Neural progenitor cell (in vitro differentiated cells): ENCODE results near the gene CAMSAP3. TPM values are rescaled to one million over a fixed set of nuclear protein-coding genes. Genes with fewer than 3 reads are reported as not detected.

ENCODE experiments used
- DNase-seq: peaks from one replicate; pipeline ENCODE4 v3.0.0-alpha.2; 2016; ENCODE audit warnings: low spot score
- H2AFZ ChIP-seq: fragments of 200-600 bp; sonication (generic); replicated peaks from 2 replicates; pipeline ENCODE4 v1.6.1; 2016; ENCODE audit warnings: antibody characterized with exemption
- H3F3A ChIP-seq: fragments of 200-600 bp; sonication (generic); 2 replicates; pipeline ENCODE4 v1.6.1; 2016; ENCODE audit warnings: antibody characterized with exemption, low read depth
- H3K27ac ChIP-seq: fragments of 200-600 bp; sonication (generic); 2 replicates; pipeline ENCODE4 v1.5.1; 2016; ENCODE audit warnings: mild to moderate bottlenecking
- H3K27me3 ChIP-seq: fragments of 200-600 bp; sonication (generic); 2 replicates; pipeline ENCODE4 v1.6.1; 2016; ENCODE audit warnings: mild to moderate bottlenecking, moderate library complexity
- H3K36me3 ChIP-seq: fragments of 200-600 bp; sonication (generic); 2 replicates; pipeline ENCODE4 v1.5.1; 2016
- H3K4me1 ChIP-seq: fragments of 200-600 bp; sonication (generic); 2 replicates; pipeline ENCODE4 v1.6.1; 2016; ENCODE audit warnings: mixed run types
- H3K4me2 ChIP-seq: fragments of 200-600 bp; sonication (generic); 2 replicates; pipeline ENCODE4 v1.6.1; 2016
- H3K4me3 ChIP-seq: fragments of 200-600 bp; sonication (generic); 2 replicates; pipeline ENCODE4 v1.5.1; 2016
- H3K79me2 ChIP-seq: fragments of 200-600 bp; sonication (generic); 2 replicates; pipeline ENCODE4 v1.6.1; 2016; ENCODE audit warnings: low read depth
- H3K9ac ChIP-seq: fragments of 200-600 bp; sonication (generic); 2 replicates; pipeline ENCODE4 v1.6.1; 2016
- H3K9me3 ChIP-seq: fragments of 200-600 bp; sonication (generic); 2 replicates; pipeline ENCODE4 v1.5.1; 2016; ENCODE audit warnings: low read depth
- H4K20me1 ChIP-seq: fragments of 200-600 bp; sonication (generic); 2 replicates; pipeline ENCODE4 v1.6.1; 2016; ENCODE audit warnings: low read depth
- H3K27ac Mint-ChIP-seq: 3 replicates; pipeline ENCODE4 v1.8.0; 2021; ENCODE audit warnings: mixed read lengths
- H3K27me3 Mint-ChIP-seq: 2 replicates; pipeline ENCODE4 v1.8.0; 2022; ENCODE audit warnings: low read depth, mild to moderate bottlenecking, inconsistent platforms, moderate library complexity, mixed read lengths; ENCODE audit not compliant: insufficient read depth
- H3K36me3 Mint-ChIP-seq: 3 replicates; pipeline ENCODE4 v1.8.0; 2021; ENCODE audit warnings: mixed read lengths
- H3K4me1 Mint-ChIP-seq: 3 replicates; pipeline ENCODE4 v1.8.0; 2021; ENCODE audit warnings: mixed read lengths
- H3K4me3 Mint-ChIP-seq: 3 replicates; pipeline ENCODE4 v1.8.0; 2021; ENCODE audit warnings: mild to moderate bottlenecking, moderate library complexity, mixed read lengths
- H3K9me3 Mint-ChIP-seq: 3 replicates; pipeline ENCODE4 v1.8.0; 2020; ENCODE audit warnings: mixed read lengths
- CTCF ChIP-seq: fragments of 200-600 bp; sonication (generic); IDR thresholded peaks from 2 replicates; pipeline ENCODE4 v1.5.1; 2017; ENCODE audit warnings: antibody characterized with exemption, mild to moderate bottlenecking
- EZH2 ChIP-seq: fragments of 200-600 bp; sonication (generic); IDR thresholded peaks from 2 replicates; pipeline ENCODE4 v1.6.1; 2017; ENCODE audit warnings: antibody characterized with exemption, mild to moderate bottlenecking, moderate library complexity
- EZH2phosphoT487 ChIP-seq: fragments of 200-600 bp; sonication (generic); IDR thresholded peaks from 2 replicates; pipeline ENCODE4 v1.6.1; 2017; ENCODE audit warnings: antibody characterized with exemption
- total RNA-seq: library from RNA; depleted of rRNA; stranded (reverse); fragments of >200 nt; gene quantifications from 2 replicates; pipeline ENCODE4 v1.2.3, GENCODE V29; 2015; ENCODE audit warnings: low replicate concordance

CAMSAP3 gene
- total RNA-seq, 1 donor from 2014 or later = 2.7 TPM

DNA sequence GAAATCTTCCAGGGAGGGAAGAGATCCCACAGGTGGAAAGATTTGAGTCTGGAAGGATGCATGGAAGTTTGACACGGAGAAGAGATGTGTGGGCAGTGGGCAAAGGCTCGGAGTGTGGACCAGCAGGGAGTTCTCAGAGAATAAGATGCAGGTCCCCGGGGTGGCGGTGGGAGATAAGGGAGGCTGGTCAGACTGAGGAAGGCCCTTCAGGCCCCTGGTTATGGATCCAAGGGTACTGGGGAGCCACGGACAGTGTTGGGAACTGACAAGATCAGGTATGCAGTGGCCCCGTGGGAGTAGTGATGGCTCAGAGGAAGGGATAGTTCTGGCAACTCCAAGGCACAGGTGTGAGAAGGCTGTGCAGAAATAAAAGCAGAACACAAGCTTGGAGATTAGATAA lies 2.5 kb downstream of the CAMSAP3 start:
- Histone ChIP-seq H3K27me3 (peaks cover 30% of the 10 kb centered on the region), H2AFZ (no peak overlapping the region), H3K9me3 (no peaks in the 10 kb centered on the region), H3K27ac (no peak overlapping the region), H3K4me2 (no peak overlapping the region), H3K9ac (no peak overlapping the region), H3F3A (peaks cover 7% of the 10 kb centered on the region), H3K4me3 (no peak overlapping the region), H4K20me1 (peaks cover 40% of the 10 kb centered on the region), H3K79me2 (peaks cover 30% of the 10 kb centered on the region), H3K36me3 (no peaks in the 10 kb centered on the region), H3K4me1 (peaks cover 3% of the 10 kb centered on the region)
- no peak for TF ChIP-seq EZH2phosphoT487
- no peak for TF ChIP-seq CTCF
- no peak for TF ChIP-seq EZH2
- Mint-ChIP-seq H3K27me3 (peaks cover 18% of the 10 kb centered on the region), H3K4me1 (peaks cover 11% of the 10 kb centered on the region), H3K4me3 (peak overlapping the region; percentile 22), H3K27ac (no peak overlapping the region), H3K36me3 (no peaks in the 10 kb centered on the region), H3K9me3 (no peaks in the 10 kb centered on the region)
- DNase-seq = no peak

- H3K9me3 ChIP-seq = no peaks in the 10 kb centered on the region
- peaks cover 3% of the 10 kb centered on the region for H3K4me1 ChIP-seq
- H4K20me1 ChIP-seq = peaks cover 55% of the 10 kb centered on the region
- no peak overlapping the region for H3K4me2 ChIP-seq
- H3K36me3 ChIP-seq = no peaks in the 10 kb centered on the region
- H3K4me3 ChIP-seq = no peak overlapping the region
- H3K27ac Mint-ChIP-seq = no peak overlapping the region
- peaks cover 11% of the 10 kb centered on the region for H3K27me3 Mint-ChIP-seq
- no peaks in the 10 kb centered on the region for H3K9me3 Mint-ChIP-seq
- H3K27ac ChIP-seq = no peak overlapping the region
- peaks cover 6% of the 10 kb centered on the region for H3K4me1 Mint-ChIP-seq
- no peak overlapping the region for H2AFZ ChIP-seq
- peaks cover 7% of the 10 kb centered on the region for H3F3A ChIP-seq
- H3K27me3 ChIP-seq = peaks cover 8% of the 10 kb centered on the region
- TF ChIP-seq EZH2phosphoT487 (no peak), EZH2 (no peak), CTCF (no peak)
- DNase-seq = no peak
- H3K36me3 Mint-ChIP-seq = no peaks in the 10 kb centered on the region
- H3K79me2 ChIP-seq = peaks cover 30% of the 10 kb centered on the region
- no peak overlapping the region for H3K9ac ChIP-seq
- no peak overlapping the region for H3K4me3 Mint-ChIP-seq
These were observed 5.1 kb downstream of the CAMSAP3 start for GRCh38 chr19:7600721-7601120.

DNA sequence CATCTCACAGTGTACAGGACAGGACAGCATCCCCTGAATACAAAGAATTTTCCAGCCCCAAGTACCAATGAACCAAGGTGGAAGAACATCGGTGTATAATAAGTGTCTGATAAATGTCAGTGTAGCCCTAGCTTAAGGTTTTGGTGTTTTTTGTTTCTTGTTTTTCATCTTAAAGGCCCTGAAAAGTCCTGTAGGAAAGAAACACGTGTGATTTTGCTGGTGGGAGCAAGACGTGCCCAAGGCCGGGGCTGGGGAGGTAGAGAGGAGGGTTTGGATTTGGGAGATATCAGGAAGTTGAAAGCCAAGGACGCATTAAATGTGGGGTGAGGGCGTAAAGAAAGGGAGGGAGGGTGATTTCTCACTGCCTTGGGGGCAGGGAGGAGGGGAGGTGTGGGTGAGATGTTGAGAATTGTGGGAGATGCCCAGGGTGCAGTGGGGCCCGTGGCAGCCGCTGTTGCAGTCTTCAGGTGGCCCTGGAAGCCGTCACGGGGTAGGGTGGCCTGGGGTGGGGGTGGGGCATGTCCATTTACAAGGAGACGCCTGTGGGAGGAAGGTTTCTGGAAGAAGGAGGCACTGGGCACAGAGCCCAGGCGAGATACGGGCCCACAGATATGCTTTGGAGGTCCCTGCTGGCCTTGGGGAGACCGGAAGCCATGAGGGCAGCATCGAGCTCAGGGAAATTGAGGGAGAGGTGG lies 6.7 kb downstream of the CAMSAP3 start:
- no peak overlapping the region for H2AFZ ChIP-seq
- no peak overlapping the region for H3K4me2 ChIP-seq
- peaks cover under 1% of the 10 kb centered on the region for H3K4me1 Mint-ChIP-seq
- H3K4me1 ChIP-seq = no peaks in the 10 kb centered on the region
- H3K27ac ChIP-seq = no peak overlapping the region
- peaks cover 7% of the 10 kb centered on the region for H3F3A ChIP-seq
- H3K36me3 Mint-ChIP-seq = no peaks in the 10 kb centered on the region
- no peak overlapping the region for H3K9ac ChIP-seq
- no peaks in the 10 kb centered on the region for H3K27me3 ChIP-seq
- no peaks in the 10 kb centered on the region for H3K9me3 Mint-ChIP-seq
- no peak for DNase-seq
- no peaks in the 10 kb centered on the region for H3K9me3 ChIP-seq
- H3K4me3 ChIP-seq = no peak overlapping the region
- TF ChIP-seq EZH2 (no peak), CTCF (no peak), EZH2phosphoT487 (no peak)
- peaks cover 18% of the 10 kb centered on the region for H3K79me2 ChIP-seq
- H3K27me3 Mint-ChIP-seq = peaks cover 5% of the 10 kb centered on the region
- no peak overlapping the region for H3K27ac Mint-ChIP-seq
- H4K20me1 ChIP-seq = peaks cover 45% of the 10 kb centered on the region
- no peak overlapping the region for H3K4me3 Mint-ChIP-seq
- no peaks in the 10 kb centered on the region for H3K36me3 ChIP-seq
